Measurements from ENCODE around the gene OR51V1. TPM values are rescaled to one million over a fixed set of nuclear protein-coding genes. Genes with fewer than 3 reads are reported as not detected.

Gene OR51V1
- total and polyA plus RNA-seq, 2 of the 4 experiments (the other 2 are of a cell fraction), result not detected

GRCh38 chr11:5237420-5237819 is 36.9 kb upstream of the OR51V1 start:
- no peak overlapping the region for H2BK15ac ChIP-seq (ENCODE audit: low read depth, low read length)
- no TSS peak for BruUV-seq (replicated peaks)
- H3K27me3 ChIP-seq (ENCODE audit: control insufficient read depth, insufficient read depth, low read length), result no peaks in the 10 kb centered on the region
- H3K9ac ChIP-seq (ENCODE audit: low read depth, low read length), result no peak overlapping the region
- POLR2A ChIA-PET (ENCODE audit: unreplicated experiment), result no interaction called here
- no peak overlapping the region for H2BK5ac ChIP-seq (ENCODE audit: low read depth, low read length, poor library complexity, severe bottlenecking)
- H2AK9ac ChIP-seq (replicated peaks; ENCODE audit: low read depth, low read length, poor library complexity), result no peak overlapping the region
- no peak overlapping the region for H4K91ac ChIP-seq (ENCODE audit: insufficient read depth, low read depth, low read length)
- H2BK120ac ChIP-seq (ENCODE audit: low read depth, low read length), result no peak overlapping the region
- H3K36me3 ChIP-seq (ENCODE audit: control insufficient read depth, insufficient read depth, low read length), result no peaks in the 10 kb centered on the region
- no peak overlapping the region for H2AK5ac ChIP-seq (ENCODE audit: low read depth, low read length)
- H3K4me3 ChIP-seq (ENCODE audit: insufficient read depth, low read depth, low read length), result no peak overlapping the region
- H3K23ac ChIP-seq (ENCODE audit: low read depth, low read length), result no peak overlapping the region
- H2AFZ ChIP-seq (replicated peaks; ENCODE audit: low read length, poor library complexity), result no peak overlapping the region
- no peak overlapping the region for H4K5ac ChIP-seq (ENCODE audit: low read depth, low read length)
- H3K18ac ChIP-seq (ENCODE audit: low read depth, low read length), result no peak overlapping the region
- H4K20me1 ChIP-seq (ENCODE audit: insufficient read depth, low read length), result no peaks in the 10 kb centered on the region
- no peak overlapping the region for H3K14ac ChIP-seq (replicated peaks; ENCODE audit: low read depth, low read length)
- CTCF ChIA-PET, result no interaction called here
- peaks cover 3% of the 10 kb centered on the region for H3K4me1 ChIP-seq (ENCODE audit: control insufficient read depth, insufficient read depth, low read length)
- H3K27ac ChIP-seq (ENCODE audit: insufficient read depth, low read length), result no peak overlapping the region
- no peak overlapping the region for H2BK20ac ChIP-seq (ENCODE audit: low read depth, low read length)
- H3K9me1 ChIP-seq (ENCODE audit: insufficient read depth, low read length), result peaks cover 6% of the 10 kb centered on the region; the same call in 1 of the 2 replicates
- DNase-seq, result no peak
- in situ Hi-C loops (cut with MboI; ENCODE audit: low sequenced_read_pairs) (no loop called here), intact Hi-C loops (cut with micrococcal nuclease) (no loop called here), dilution Hi-C loops (cut with HindIII; ENCODE audit: low sequenced_read_pairs, unreplicated experiment) (no loop called here)
- no peak overlapping the region for H3K56ac ChIP-seq (ENCODE audit: extremely low read depth, insufficient read depth, low read length)
- no peak overlapping the region for H4K8ac ChIP-seq (ENCODE audit: low read depth in 2 of 2, low read length in 2 of 2)
- no peak for ATAC-seq (ENCODE audit: low read depth)
- H3K9me3 ChIP-seq (ENCODE audit: control insufficient read depth, insufficient read depth, low read length), result no peaks in the 10 kb centered on the region
- H3K79me1 ChIP-seq (ENCODE audit: low read depth in 1 of 2, low read length in 2 of 2), result no peaks in the 10 kb centered on the region
- H3K4me2 ChIP-seq (ENCODE audit: low read depth, low read length), result no peak overlapping the region
- TF ChIP-seq POLR2A (IDR thresholded peaks at IDR 0.05; ENCODE audit: low read depth, low read length), result no peak
- TF ChIP-seq BHLHE40 (IDR thresholded peaks at IDR 0.05; ENCODE audit: low read depth, low read length), result no peak
- TF ChIP-seq, protein P1, sequence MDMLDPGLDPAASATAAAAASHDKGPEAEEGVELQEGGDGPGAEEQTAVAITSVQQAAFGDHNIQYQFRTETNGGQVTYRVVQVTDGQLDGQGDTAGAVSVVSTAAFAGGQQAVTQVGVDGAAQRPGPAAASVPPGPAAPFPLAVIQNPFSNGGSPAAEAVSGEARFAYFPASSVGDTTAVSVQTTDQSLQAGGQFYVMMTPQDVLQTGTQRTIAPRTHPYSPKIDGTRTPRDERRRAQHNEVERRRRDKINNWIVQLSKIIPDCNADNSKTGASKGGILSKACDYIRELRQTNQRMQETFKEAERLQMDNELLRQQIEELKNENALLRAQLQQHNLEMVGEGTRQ (IDR thresholded peaks at IDR 0.05; ENCODE audit: low read depth, low read length), result no peak
- TF ChIP-seq MXI1 (IDR thresholded peaks at IDR 0.05; ENCODE audit: borderline replicate concordance, low read depth, low read length), result no peak
- TF ChIP-seq CEBPB (IDR thresholded peaks at IDR 0.05; ENCODE audit: low read depth, low read length), result no peak
- TF ChIP-seq RFX5 (IDR thresholded peaks at IDR 0.05; ENCODE audit: low read depth, low read length), result no peak
- no peak for TF ChIP-seq SMC3 (IDR thresholded peaks at IDR 0.05; ENCODE audit: low read depth, low read length)
- no peak for TF ChIP-seq NFE2L2 (IDR thresholded peaks at IDR 0.05; ENCODE audit: low read depth, low read length)
- no peak for TF ChIP-seq RCOR1 (IDR thresholded peaks at IDR 0.05; ENCODE audit: insufficient replicate concordance, low read length)
- TF ChIP-seq RAD21 (IDR thresholded peaks at IDR 0.05; ENCODE audit: low read length), result no peak
- TF ChIP-seq CHD1 (IDR thresholded peaks at IDR 0.05; ENCODE audit: low read depth, low read length), result no peak
- no peak for TF ChIP-seq MAZ (IDR thresholded peaks at IDR 0.05; ENCODE audit: borderline replicate concordance, low read depth, low read length)
- no peak for TF ChIP-seq MAFK (IDR thresholded peaks at IDR 0.05; ENCODE audit: low read depth, low read length)
- no peak for TF ChIP-seq ELK1 (IDR thresholded peaks at IDR 0.05; ENCODE audit: borderline replicate concordance, low read depth, low read length)
- TF ChIP-seq, protein P2, sequence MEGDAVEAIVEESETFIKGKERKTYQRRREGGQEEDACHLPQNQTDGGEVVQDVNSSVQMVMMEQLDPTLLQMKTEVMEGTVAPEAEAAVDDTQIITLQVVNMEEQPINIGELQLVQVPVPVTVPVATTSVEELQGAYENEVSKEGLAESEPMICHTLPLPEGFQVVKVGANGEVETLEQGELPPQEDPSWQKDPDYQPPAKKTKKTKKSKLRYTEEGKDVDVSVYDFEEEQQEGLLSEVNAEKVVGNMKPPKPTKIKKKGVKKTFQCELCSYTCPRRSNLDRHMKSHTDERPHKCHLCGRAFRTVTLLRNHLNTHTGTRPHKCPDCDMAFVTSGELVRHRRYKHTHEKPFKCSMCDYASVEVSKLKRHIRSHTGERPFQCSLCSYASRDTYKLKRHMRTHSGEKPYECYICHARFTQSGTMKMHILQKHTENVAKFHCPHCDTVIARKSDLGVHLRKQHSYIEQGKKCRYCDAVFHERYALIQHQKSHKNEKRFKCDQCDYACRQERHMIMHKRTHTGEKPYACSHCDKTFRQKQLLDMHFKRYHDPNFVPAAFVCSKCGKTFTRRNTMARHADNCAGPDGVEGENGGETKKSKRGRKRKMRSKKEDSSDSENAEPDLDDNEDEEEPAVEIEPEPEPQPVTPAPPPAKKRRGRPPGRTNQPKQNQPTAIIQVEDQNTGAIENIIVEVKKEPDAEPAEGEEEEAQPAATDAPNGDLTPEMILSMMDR (conservative IDR thresholded peaks at IDR 0.05; ENCODE audit: low read depth, low read length), result no peak
- TF ChIP-seq FOS (IDR thresholded peaks at IDR 0.05; ENCODE audit: low read depth, low read length), result no peak
- no peak overlapping the region for H3K4ac ChIP-seq (ENCODE audit: low read depth, low read length)
- no CpG with 5 or more reads among the region's 2 CpGs for WGBS, 2 experiments (ENCODE audit: extremely low coverage in 2 of 2, insufficient read length in 1 of 2)

Measured in IMR-90 (cell line).